C4-2B (cell line): ENCODE measurements around the gene RNF31.

ENCODE experiments used
- H3K27ac ChIP-seq: fragments of 450-650 bp; 2 replicates; pipeline ENCODE4 v1.5.1; 2017
- ZFX ChIP-seq: fragments of 450-650 bp; IDR thresholded peaks from 2 replicates; pipeline ENCODE4 v1.6.1; 2017
- TF ChIP-seq, protein P1 (sequence below): fragments of 450-650 bp; conservative IDR thresholded peaks from 2 replicates; pipeline ENCODE4 v1.5.1; 2017; ENCODE audit warnings: mild to moderate bottlenecking

RNF31 gene

DNA sequence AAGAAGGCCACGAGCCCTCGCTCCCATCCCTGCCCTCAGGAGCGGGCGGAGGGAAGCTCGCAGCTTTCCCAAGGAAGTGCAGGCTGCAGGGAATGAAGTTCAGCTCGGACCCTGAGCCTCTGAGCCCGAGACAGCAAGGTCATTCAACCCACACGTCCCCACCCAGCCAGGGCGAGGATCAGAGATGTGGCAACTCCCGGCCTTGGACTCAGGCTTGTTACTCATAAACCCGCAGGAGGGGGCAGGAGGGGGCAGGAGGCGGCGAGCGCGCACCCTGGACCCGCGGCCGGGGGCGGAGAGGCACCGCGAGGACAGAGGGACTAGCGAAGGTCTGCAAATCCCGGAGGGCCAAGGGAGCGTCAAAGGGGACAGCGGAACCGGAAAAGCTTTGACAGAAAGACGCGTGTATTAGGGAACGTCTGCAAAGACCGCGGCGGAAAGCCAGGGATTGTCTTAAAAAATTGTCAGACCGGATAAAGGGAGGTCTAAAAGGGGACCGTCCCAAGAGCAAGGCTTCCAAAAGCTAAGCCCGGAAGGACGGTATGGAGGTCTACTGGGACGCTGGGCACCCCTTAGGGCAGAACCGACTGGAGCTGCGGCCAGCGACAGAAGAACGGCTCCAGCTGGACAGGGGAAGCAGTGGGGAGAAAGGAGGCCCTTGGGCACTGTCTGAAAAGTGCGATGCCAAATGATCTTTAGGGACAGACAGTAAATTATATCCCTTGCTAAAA, 33.3 kb upstream of the RNF31 start:
- TF ChIP-seq ZFX: peak; percentile 79; the same call in 1 of the 2 replicates
- TF ChIP-seq, protein P1, sequence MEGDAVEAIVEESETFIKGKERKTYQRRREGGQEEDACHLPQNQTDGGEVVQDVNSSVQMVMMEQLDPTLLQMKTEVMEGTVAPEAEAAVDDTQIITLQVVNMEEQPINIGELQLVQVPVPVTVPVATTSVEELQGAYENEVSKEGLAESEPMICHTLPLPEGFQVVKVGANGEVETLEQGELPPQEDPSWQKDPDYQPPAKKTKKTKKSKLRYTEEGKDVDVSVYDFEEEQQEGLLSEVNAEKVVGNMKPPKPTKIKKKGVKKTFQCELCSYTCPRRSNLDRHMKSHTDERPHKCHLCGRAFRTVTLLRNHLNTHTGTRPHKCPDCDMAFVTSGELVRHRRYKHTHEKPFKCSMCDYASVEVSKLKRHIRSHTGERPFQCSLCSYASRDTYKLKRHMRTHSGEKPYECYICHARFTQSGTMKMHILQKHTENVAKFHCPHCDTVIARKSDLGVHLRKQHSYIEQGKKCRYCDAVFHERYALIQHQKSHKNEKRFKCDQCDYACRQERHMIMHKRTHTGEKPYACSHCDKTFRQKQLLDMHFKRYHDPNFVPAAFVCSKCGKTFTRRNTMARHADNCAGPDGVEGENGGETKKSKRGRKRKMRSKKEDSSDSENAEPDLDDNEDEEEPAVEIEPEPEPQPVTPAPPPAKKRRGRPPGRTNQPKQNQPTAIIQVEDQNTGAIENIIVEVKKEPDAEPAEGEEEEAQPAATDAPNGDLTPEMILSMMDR: no peak
- H3K27ac ChIP-seq: peak overlapping the region; percentile 97

DNA sequence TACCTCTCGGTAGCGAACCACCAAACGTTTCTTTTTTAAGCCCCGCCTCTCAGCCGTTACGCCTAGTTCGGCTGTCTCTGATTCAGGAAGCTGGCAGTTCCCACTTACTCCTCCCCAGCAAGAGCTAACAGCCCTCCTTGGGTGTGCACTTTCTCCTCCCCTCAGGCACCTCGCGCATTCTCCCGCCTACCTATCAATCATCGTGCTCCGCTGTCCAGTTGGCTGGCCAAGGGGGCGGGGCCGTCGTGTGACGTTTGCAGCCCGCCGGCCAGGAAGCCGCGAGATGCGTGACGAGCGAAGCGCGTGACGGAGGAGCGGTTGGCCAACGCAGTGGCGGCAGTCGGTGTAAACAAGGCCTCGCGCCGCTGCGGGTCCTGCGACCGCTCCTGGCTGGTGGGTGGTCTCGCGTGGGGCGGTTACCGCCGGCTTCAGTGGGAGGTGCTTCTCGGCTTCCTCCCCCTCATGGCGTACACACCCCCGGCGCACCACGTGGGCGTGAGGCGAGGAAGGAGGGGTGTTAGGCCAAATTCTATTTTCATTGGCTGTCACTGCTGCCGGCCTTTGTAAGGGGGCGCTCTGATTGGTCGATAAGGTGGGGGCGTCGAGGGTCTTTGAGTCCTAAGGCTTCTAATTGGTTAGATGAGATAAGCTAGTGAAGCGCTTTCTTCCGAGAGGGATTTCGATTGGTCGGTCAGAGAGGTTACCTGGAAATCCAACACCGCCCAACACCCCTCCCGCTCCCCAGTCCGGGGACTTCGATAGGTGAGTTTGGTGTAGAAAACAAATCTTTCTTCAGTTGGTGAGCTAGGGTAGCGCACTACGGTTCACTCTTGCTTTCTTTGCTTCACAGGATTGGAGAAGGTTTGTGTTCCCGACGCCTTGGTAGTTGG, 32.5 kb upstream of the RNF31 start, which contains the start of the genes DCAF11 and NRL:
DCAF11 (plus strand) TSS at position 246 of the 890 bp plus-strand sequence. CDS start 818 bp downstream, outside the sequence.
NRL (minus strand) TSS at position 418 of the 890 bp plus-strand sequence. CDS start 32,101 bp downstream, outside the sequence.
- TF ChIP-seq ZFX: no peak
- TF ChIP-seq, protein P1: no peak
- peak within 1 kb of the TSS; percentile 97 for H3K27ac ChIP-seq

DNA sequence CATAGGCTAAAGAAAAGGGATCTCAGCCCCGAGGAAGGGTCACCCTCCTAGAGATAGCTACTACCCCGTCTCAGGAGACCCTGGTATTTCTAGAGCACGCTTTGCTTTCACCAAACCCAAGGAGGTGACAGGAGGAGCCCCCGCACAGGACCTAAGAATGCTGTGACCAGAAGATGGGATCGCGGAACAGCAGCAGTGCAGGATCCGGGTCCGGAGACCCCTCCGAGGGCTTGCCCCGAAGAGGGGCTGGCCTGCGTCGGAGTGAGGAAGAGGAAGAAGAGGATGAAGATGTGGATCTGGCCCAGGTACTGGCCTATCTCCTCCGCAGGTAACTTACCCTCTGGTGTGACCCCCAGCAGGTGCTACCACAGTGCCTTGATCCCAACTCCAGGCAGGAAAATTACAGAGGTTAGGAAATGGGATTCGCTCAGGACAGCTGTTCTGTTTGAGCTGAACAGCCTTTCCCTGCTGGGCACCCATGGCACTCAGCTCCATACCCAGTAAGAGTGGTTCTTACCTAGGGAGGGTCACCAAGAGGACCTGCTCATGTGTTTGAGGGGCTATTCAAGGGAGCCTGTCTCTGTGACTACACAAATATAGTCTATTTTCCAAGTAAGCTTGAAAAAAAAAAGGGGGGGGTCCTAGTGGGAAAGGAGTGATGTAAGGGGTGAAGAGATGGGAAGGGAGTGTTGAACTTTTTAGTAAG, 31.7 kb upstream of the RNF31 start:
- H3K27ac ChIP-seq: peak overlapping the region; percentile 97
- TF ChIP-seq, protein P1: no peak
- TF ChIP-seq ZFX: no peak

DNA sequence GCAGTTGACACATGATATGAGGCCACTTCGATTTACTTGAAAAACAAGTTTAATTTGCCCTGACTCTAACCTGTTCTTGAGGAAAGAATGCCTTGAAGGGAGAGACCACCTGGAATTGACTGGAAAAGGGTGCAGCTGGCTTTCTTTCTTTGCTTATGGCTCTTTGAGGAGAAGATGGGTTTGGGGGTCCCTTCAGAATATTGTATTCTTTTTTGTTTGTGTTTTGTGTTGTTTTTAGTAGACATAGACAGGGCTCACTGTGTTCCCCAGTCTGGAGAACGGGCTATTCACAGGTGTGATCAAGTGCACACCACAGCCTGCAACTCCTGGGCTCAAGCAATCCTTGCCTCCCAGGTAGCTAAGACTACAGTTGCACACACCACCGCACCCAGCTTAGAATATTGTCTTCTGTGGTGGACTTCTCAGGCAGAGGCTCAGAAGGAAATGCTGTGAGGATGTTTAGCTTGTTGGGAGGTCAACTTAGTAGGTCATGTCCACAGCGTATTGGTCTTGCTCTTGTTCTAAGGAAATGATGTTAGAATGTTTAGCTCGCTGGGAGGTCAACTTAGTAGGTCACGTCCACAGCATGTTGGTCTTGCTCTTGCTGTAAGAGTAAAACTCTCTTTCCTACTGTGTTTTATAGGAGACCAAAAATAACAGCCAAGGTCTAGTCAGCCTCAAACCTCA, 31.0 kb upstream of the RNF31 start:
- TF ChIP-seq, protein P1: no peak
- TF ChIP-seq ZFX: no peak
- peak overlapping the region; percentile 97; the same call in 1 of the 2 replicates for H3K27ac ChIP-seq

DNA sequence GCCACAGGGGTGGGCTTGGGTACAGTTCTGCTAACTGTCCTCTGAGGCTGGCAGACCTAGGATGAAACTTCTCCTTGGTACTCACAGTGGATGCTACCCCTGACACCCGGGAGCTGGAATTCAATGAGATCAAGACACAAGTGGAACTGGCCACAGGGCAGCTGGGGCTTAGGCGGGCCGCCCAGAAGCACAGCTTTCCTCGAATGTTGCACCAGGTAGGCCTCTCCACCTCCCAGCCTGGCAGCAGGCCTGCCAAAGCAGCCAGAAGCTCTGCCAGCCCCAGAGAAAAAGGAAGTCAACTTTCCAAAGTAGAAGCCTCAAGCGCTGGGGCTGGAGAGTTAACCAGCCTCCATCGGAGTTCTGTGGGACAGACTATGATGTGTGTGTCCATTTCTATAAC, 30.1 kb upstream of the RNF31 start:
- H3K27ac ChIP-seq: no peak overlapping the region
- no peak for TF ChIP-seq ZFX

DNA sequence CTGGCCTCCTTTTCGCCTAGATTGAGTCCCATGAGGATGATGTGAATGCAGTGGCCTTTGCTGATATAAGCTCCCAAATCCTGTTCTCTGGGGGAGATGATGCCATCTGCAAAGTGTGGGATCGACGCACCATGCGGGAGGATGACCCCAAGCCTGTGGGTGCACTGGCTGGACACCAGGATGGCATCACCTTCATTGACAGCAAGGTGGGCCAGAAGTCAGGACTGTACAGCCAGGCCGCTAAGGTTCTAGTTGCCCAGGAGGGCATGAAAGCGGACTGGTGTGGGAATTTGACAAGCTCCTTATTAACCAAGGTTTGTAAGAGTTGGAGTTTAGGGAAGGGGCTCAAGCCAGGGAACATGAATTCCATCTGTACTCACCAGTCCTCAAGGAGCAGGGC, 27.6 kb upstream of the RNF31 start:
- no peak overlapping the region for H3K27ac ChIP-seq
- TF ChIP-seq ZFX: no peak
- TF ChIP-seq, protein P1: no peak

DNA sequence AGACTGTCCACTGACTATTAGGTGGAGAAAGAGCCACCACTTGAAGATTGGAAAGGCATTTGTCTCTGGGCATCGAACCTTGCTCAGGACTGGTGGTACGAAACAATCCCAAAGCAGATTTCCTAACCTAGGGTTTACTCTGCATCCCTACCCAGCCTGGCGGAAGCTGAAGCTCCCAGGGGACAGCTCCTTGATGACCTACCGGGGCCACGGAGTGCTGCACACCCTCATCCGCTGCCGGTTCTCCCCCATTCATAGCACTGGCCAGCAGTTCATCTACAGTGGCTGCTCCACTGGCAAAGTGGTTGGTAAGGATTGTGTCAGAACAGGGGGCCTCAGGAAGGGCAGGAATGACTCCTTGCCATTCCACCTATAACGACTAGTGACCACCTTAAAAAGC, 26.1 kb upstream of the RNF31 start:
- no peak overlapping the region for H3K27ac ChIP-seq
- TF ChIP-seq, protein P1: no peak
